NCI-H146 (cell line): ENCODE data around the gene TTC21A.
A peak's percentile ranks its signal among the peaks of the same experiment; 100 is the strongest.

ENCODE experiments used
- DNase-seq: peaks from one replicate; lab custom pipeline; 2025; lab: John Stamatoyannopoulos, UW

The TTC21A gene

GRCh38 chr3:39097716-39098472, 9.6 kb upstream of the TTC21A start:
- no peak for DNase-seq

- no peak for DNase-seq
Measured at GRCh38 chr3:39098473-39099000, 8.9 kb upstream of the TTC21A start.

- DNase-seq = no peak
Measured at GRCh38 chr3:39099242-39099641, 8.2 kb upstream of the TTC21A start.

- no peak for DNase-seq
Measured at GRCh38 chr3:39099738-39100499, 7.6 kb upstream of the TTC21A start.

- no peak for DNase-seq
Measured at GRCh38 chr3:39100500-39100886, 7.0 kb upstream of the TTC21A start.

- DNase-seq = no peak
Measured at GRCh38 chr3:39101022-39101689, 6.3 kb upstream of the TTC21A start.

GRCh38 chr3:39102504-39103323, 4.8 kb upstream of the TTC21A start:
- no peak for DNase-seq

GRCh38 chr3:39103324-39103693, 4.2 kb upstream of the TTC21A start:
- DNase-seq = no peak

GRCh38 chr3:39103791-39104552, 3.5 kb upstream of the TTC21A start:
- DNase-seq = no peak

GRCh38 chr3:39104961-39105686, 2.4 kb upstream of the TTC21A start:
- peak; percentile 34 for DNase-seq

GRCh38 chr3:39105687-39106063, 1.8 kb upstream of the TTC21A start:
- DNase-seq = no peak

GRCh38 chr3:39106281-39106811, 1.1 kb upstream of the TTC21A start:
- DNase-seq = no peak

GRCh38 chr3:39106851-39107387, 561 bp upstream of the TTC21A start:
- peak; percentile 45 for DNase-seq

- DNase-seq = no peak
Measured at GRCh38 chr3:39108200-39108710, 775 bp downstream of the TTC21A start.

GRCh38 chr3:39109086-39109485, 1.6 kb downstream of the TTC21A start:
- no peak for DNase-seq

GRCh38 chr3:39110041-39110639, 2.7 kb downstream of the TTC21A start:
- DNase-seq = no peak

GRCh38 chr3:39112113-39112512, 4.6 kb downstream of the TTC21A start:
- DNase-seq = no peak

GRCh38 chr3:39112535-39112934, 5.1 kb downstream of the TTC21A start:
- DNase-seq = no peak

GRCh38 chr3:39113291-39113690, 5.8 kb downstream of the TTC21A start:
- DNase-seq = no peak
